Subcutaneous abdominal adipose tissue (tissue), 5 donors: ENCODE results near the gene RPL27A.

Source experiments
- H3K27ac ChIP-seq: one replicate; pipeline ENCODE4 v1.7.0; 2013; ENCODE audit warnings: low read depth, mild to moderate bottlenecking, inconsistent platforms, low read length, moderate library complexity
- H3K27me3 ChIP-seq, 5 donors: one replicate each; pipeline ENCODE4 v1.7.0; 2013; ENCODE audit warnings: low read length in 5 of 5, inconsistent platforms in 1 of 5; ENCODE audit not compliant: control insufficient read depth in 5 of 5, insufficient read depth in 4 of 5
- H3K36me3 ChIP-seq, 5 donors: one replicate each; pipeline ENCODE4 v1.7.0; 2013; ENCODE audit warnings: low read length in 5 of 5; ENCODE audit not compliant: control insufficient read depth in 5 of 5, insufficient read depth in 5 of 5
- H3K4me1 ChIP-seq, 5 donors: one replicate each; pipeline ENCODE4 v1.7.0; 2013; ENCODE audit warnings: low read length in 5 of 5, mild to moderate bottlenecking in 3 of 5, moderate library complexity in 1 of 5; ENCODE audit not compliant: control insufficient read depth in 5 of 5, insufficient read depth in 5 of 5
- H3K4me3 ChIP-seq, 5 donors: one replicate each; pipeline ENCODE4 v1.7.0; 2013; ENCODE audit warnings: low read length in 5 of 5, low read depth in 1 of 5
- H3K9ac ChIP-seq, 5 donors: one replicate each; pipeline ENCODE4 v1.7.0; 2013; ENCODE audit warnings: low read length in 5 of 5, mild to moderate bottlenecking in 4 of 5, moderate library complexity in 3 of 5
- H3K9me3 ChIP-seq, 5 donors: one replicate each; pipeline ENCODE4 v1.7.0; 2013; ENCODE audit warnings: low read length in 5 of 5; ENCODE audit not compliant: control insufficient read depth in 5 of 5
- donor health status: healthy.
- donor health status: healthy.
- donor health status: healthy.
- donor health status: healthy.
- donor health status: healthy.

RPL27A gene

GRCh38 chr11:8707541-8708191 lies 25.1 kb downstream of the RPL27A start:
- peak overlapping the region; percentile 75 for H3K27ac ChIP-seq
- H3K4me1 ChIP-seq, result peaks cover 8 to 52% (median 31%) of the 10 kb centered on the region in 5 donors
- H3K27me3 ChIP-seq, result no peaks in the 10 kb centered on the region
- no peaks in the 10 kb centered on the region for H3K9me3 ChIP-seq
- H3K9ac ChIP-seq, result peak overlapping the region in 2 of 5 donors; percentile 9 to 14
- peaks cover 0 to 38% (median 31%) of the 10 kb centered on the region in 5 donors for H3K36me3 ChIP-seq
- H3K4me3 ChIP-seq, result peak overlapping the region in 2 of 5 donors; percentile 12 to 29

- Histone ChIP-seq H3K4me3 (no peak overlapping the region), H3K27me3 (no peaks in the 10 kb centered on the region), H3K4me1 (peaks cover 8 to 56% (median 31%) of the 10 kb centered on the region in 5 donors), H3K36me3 (peaks cover 0 to 27% (median 20%) of the 10 kb centered on the region in 5 donors), H3K9ac (no peak overlapping the region), H3K27ac (peak overlapping the region; percentile 75), H3K9me3 (no peaks in the 10 kb centered on the region)
These were observed 26.5 kb downstream of the RPL27A start for GRCh38 chr11:8709002-8709672.

GRCh38 chr11:8709777-8710176 lies 27.2 kb downstream of the RPL27A start:
- no peaks in the 10 kb centered on the region for H3K27me3 ChIP-seq
- no peaks in the 10 kb centered on the region for H3K9me3 ChIP-seq
- peak overlapping the region; percentile 75 for H3K27ac ChIP-seq
- H3K9ac ChIP-seq, result no peak overlapping the region
- H3K36me3 ChIP-seq, result peaks cover 0 to 27% (median 20%) of the 10 kb centered on the region in 5 donors
- no peak overlapping the region for H3K4me3 ChIP-seq
- H3K4me1 ChIP-seq, result peaks cover 10 to 61% (median 31%) of the 10 kb centered on the region in 5 donors

- no peak overlapping the region for H3K27ac ChIP-seq
- no peak overlapping the region for H3K4me3 ChIP-seq
- peaks cover 12 to 78% (median 45%) of the 10 kb centered on the region in 5 donors for H3K4me1 ChIP-seq
- H3K9ac ChIP-seq, result no peak overlapping the region
- H3K9me3 ChIP-seq, result no peaks in the 10 kb centered on the region
- H3K36me3 ChIP-seq, result peaks cover 0 to 21% (median 12%) of the 10 kb centered on the region in 5 donors
- no peaks in the 10 kb centered on the region for H3K27me3 ChIP-seq
These were observed 29.4 kb downstream of the RPL27A start for GRCh38 chr11:8711895-8712442.

DNA sequence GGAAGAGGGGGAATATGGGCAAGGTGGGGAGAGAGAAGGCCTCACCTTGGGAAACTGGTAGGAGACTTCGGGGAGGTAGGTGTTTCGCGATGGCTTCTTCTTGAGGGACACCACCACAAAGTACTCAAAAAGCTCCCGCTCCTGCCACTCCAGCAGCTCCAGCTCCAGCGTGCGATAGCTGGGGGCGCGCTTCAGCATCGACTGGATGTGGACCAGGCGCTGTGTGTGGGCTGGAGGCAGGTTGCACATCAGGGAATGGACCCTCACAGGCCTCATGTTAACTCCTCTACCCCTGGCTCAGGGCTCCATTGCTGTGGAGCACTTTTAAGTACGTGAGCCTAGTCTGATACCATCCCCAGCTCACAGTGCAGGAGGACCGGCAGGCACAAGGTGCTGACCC lies 29.9 kb downstream of the RPL27A start:
- peaks cover 0 to 23% (median 12%) of the 10 kb centered on the region in 5 donors for H3K36me3 ChIP-seq
- H3K27me3 ChIP-seq, result no peaks in the 10 kb centered on the region
- H3K4me3 ChIP-seq, result no peak overlapping the region
- H3K9me3 ChIP-seq, result no peaks in the 10 kb centered on the region
- peaks cover 13 to 78% (median 46%) of the 10 kb centered on the region in 5 donors for H3K4me1 ChIP-seq
- H3K27ac ChIP-seq, result no peak overlapping the region
- H3K9ac ChIP-seq, result no peak overlapping the region

DNA sequence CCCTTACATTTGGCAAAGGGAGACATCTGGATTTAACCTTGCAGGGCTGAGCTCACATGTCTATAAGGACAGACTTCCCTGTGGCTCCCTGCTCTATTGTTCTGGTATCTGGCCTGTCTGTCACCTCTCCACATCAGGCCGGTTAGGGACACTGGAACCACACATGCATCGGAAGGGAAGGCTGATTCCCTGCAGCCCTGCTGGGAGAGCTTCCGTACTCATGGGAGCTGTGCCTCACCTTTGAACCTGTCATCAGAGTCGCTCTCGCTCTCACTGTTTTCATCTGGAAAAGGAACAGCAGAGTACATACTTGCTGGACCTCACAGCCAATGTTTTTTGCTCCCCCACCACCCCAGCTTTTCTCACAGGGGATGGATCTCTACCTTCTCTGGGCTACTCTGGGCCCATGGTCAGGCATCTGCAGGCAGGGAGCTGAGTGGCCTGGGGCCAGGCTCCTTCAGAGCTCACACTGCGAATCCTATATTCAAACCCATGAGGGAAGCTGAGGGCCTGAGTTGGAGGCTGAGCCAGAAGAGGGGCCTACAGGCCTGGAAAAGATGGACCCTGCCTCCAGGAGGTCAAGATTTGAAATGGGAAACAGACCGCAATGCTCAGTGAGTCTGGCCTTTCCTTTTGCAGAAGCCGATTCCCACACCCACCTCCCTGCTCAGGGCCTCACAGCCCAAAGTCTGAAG lies 31.3 kb downstream of the RPL27A start:
- peak overlapping the region in 1 of 5 donors; percentile 19 for H3K4me3 ChIP-seq
- H3K9me3 ChIP-seq, result no peaks in the 10 kb centered on the region
- peaks cover 0 to 23% (median 12%) of the 10 kb centered on the region in 5 donors for H3K36me3 ChIP-seq
- H3K9ac ChIP-seq, result no peak overlapping the region
- peak overlapping the region; percentile 38 for H3K27ac ChIP-seq
- H3K4me1 ChIP-seq, result peaks cover 16 to 77% (median 45%) of the 10 kb centered on the region in 5 donors
- H3K27me3 ChIP-seq, result no peaks in the 10 kb centered on the region

GRCh38 chr11:8714622-8715225 lies 32.1 kb downstream of the RPL27A start:
- H3K4me3 ChIP-seq, result peak overlapping the region in 2 of 5 donors; percentile 0 to 19
- no peaks in the 10 kb centered on the region for H3K27me3 ChIP-seq
- no peak overlapping the region for H3K9ac ChIP-seq
- H3K9me3 ChIP-seq, result no peaks in the 10 kb centered on the region
- H3K36me3 ChIP-seq, result peaks cover 0 to 23% (median 12%) of the 10 kb centered on the region in 5 donors
- H3K4me1 ChIP-seq, result peaks cover 21 to 77% (median 45%) of the 10 kb centered on the region in 5 donors
- peak overlapping the region; percentile 38 for H3K27ac ChIP-seq

DNA sequence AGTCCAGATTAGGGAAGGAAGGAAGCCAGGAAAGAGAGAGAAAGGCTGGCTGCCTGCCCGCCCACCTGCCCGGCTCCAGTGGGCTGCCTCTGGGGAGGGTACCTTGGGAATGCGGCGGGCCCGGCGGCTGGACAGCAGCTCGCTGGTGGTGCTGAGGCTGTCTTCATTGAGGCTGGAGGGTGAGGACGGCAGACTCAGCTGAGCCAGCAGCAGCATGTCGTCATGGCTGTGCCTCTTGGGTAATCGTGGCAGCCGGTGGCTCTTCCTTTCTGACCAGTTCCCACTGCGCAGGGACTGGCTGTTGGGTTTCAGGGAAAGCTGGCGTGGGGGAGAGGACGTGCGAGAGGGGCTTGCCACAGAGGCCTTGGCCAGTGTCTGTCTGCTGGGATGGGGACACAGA lies 32.9 kb downstream of the RPL27A start:
- H3K27ac ChIP-seq, result peak overlapping the region; percentile 38
- H3K4me1 ChIP-seq, result peaks cover 21 to 77% (median 49%) of the 10 kb centered on the region in 5 donors
- peaks cover 0 to 22% (median 12%) of the 10 kb centered on the region in 5 donors for H3K36me3 ChIP-seq
- peak overlapping the region in 2 of 5 donors; percentile 2 to 41 for H3K4me3 ChIP-seq
- H3K9ac ChIP-seq, result peak overlapping the region in 1 of 5 donors; percentile 16
- no peaks in the 10 kb centered on the region for H3K9me3 ChIP-seq
- H3K27me3 ChIP-seq, result no peaks in the 10 kb centered on the region

GRCh38 chr11:8717544-8717875 lies 34.9 kb downstream of the RPL27A start:
- H3K4me1 ChIP-seq, result peaks cover 30 to 93% (median 63%) of the 10 kb centered on the region in 5 donors
- H3K9me3 ChIP-seq, result no peaks in the 10 kb centered on the region
- peaks cover 0 to 11% (median 4%) of the 10 kb centered on the region in 5 donors for H3K36me3 ChIP-seq
- no peaks in the 10 kb centered on the region for H3K27me3 ChIP-seq
- H3K27ac ChIP-seq, result peak overlapping the region; percentile 80
- no peak overlapping the region for H3K4me3 ChIP-seq
- H3K9ac ChIP-seq, result peak overlapping the region in 1 of 5 donors; percentile 38
